ENCODE results near the gene RILP.

The RILP gene

GRCh38 chr17:1648173-1648962 is 1.3 kb downstream of the RILP start:
- no peak for DNase-seq (ENCODE audit: low read depth, low spot score)

- no peak for DNase-seq (ENCODE audit: low read depth, low spot score)
Observed at GRCh38 chr17:1647802-1648171, 1.9 kb downstream of the RILP start.

- no peak for DNase-seq (ENCODE audit: low read depth, low spot score)
Observed at GRCh38 chr17:1646199-1646875, 3.3 kb downstream of the RILP start.

GRCh38 chr17:1645207-1646171 is 4.2 kb downstream of the RILP start, which contains the start of gene SCARF1:
TSS of gene SCARF1 (minus strand) at chr17:1645732. CDS start at chr17:1645697, 35 bp downstream.
- DNase-seq (ENCODE audit: low read depth, low spot score): no peak

GRCh38 chr17:1644493-1645206 is 5.0 kb downstream of the RILP start:
- no peak for DNase-seq (ENCODE audit: low read depth, low spot score)

- DNase-seq (ENCODE audit: low read depth, low spot score): no peak
Observed at GRCh38 chr17:1643999-1644492, 5.6 kb downstream of the RILP start.

- DNase-seq (ENCODE audit: low read depth, low spot score): no peak
Observed at GRCh38 chr17:1643293-1643998, 6.2 kb downstream of the RILP start.

GRCh38 chr17:1641065-1641403 is 8.6 kb downstream of the RILP start:
- no peak for DNase-seq (ENCODE audit: low read depth, low spot score)

- DNase-seq (ENCODE audit: low read depth, low spot score): no peak
Observed at GRCh38 chr17:1640329-1641064, 9.2 kb downstream of the RILP start.

- no peak for DNase-seq (ENCODE audit: low read depth, low spot score)
Observed at GRCh38 chr17:1639549-1640180, 10.0 kb downstream of the RILP start.

GRCh38 chr17:1638624-1639300 is 10.9 kb downstream of the RILP start:
- no peak for DNase-seq (ENCODE audit: low read depth, low spot score)

- no peak for DNase-seq (ENCODE audit: low read depth, low spot score)
Observed at GRCh38 chr17:1638171-1638590, 11.5 kb downstream of the RILP start.

GRCh38 chr17:1636732-1637285 is 12.9 kb downstream of the RILP start:
- no peak for DNase-seq (ENCODE audit: low read depth, low spot score)

- no peak for DNase-seq (ENCODE audit: low read depth, low spot score)
Observed at GRCh38 chr17:1635675-1636465, 13.8 kb downstream of the RILP start.

GRCh38 chr17:1634841-1635650 is 14.6 kb downstream of the RILP start:
- DNase-seq (ENCODE audit: low read depth, low spot score): no peak

- no peak for DNase-seq (ENCODE audit: low read depth, low spot score)
Observed at GRCh38 chr17:1630662-1631061, 19.0 kb downstream of the RILP start.
